GM19023 (cell line): ENCODE results near the gene PDHX.

Experiments used
- ATAC-seq: cut with Tn5 transposase; IDR thresholded peaks from one replicate; pipeline ENCODE4 v1.9.1; 2021; ENCODE audit warnings: mild to moderate bottlenecking, moderate library complexity; ENCODE audit not compliant: unreplicated experiment

PDHX gene

DNA sequence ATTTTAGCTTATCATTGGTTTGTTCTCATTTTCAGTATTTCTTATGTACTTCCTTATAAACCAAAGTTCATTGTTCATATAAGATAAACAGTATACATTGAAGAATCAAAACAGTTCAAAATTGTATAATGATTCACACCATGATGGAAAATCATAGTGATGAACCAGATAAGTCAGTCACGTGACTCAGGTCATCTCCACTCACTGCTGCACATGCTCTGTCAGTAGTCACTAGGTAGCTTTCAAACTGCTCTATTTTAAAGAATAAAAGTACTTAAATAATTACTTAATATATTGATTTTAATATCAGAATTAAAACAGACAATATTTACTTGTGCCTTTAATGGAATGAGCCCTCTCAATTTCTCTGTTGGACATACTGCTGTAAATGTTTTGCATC lies 37.5 kb downstream of the PDHX start:
- ATAC-seq = no peak

DNA sequence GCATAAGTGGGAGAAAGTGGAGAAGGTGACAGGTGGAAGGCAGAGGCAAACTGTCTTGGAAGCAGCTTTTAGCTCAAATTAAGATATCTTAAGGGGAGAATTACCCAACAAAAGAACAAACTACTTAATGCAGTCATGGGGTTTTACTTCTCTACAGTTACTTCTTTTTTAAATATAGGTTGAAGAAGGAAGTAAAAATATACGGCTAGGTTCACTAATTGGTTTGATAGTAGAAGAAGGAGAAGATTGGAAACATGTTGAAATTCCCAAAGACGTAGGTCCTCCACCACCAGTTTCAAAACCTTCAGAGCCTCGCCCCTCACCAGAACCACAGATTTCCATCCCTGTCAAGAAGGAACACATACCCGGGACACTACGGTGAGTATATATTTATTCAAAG lies 40.8 kb downstream of the PDHX start:
- ATAC-seq = no peak

DNA sequence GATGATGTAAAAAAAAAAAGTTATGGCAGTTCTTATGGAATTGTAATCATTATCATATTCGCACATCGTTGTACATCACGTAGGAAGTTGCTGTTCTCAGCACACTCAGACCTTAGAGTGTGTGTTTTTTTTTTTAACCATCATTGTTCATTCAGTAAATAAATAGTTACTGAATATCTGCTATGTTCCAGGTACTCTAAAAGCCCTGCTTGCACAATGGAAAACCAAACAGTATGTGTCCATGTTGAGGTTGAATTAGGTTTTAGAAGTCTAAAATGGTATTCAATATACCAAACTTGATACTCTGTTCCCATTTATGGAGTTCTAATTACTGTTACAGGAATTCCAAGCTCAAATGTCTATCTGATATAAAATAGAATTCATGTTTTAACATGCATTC lies 41.2 kb downstream of the PDHX start:
- ATAC-seq = no peak

DNA sequence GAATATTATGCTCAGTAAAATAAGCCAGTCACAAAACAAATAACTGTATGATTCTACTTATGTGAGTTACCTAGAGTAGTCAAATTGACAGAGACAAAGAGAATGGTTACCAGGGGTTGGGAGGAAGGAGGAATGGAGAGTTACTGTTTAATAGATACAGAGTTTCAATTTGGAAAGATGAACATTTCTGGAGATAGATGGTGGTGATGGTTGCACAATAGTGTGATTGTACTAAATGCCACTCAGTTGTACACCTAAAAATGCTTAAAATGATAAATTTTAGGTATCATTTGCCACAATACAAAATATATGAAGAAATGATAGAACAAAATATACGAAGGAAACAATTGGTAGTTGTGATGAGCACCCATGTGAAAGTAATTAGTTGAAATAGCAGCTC lies 43.4 kb downstream of the PDHX start:
- no peak for ATAC-seq

DNA sequence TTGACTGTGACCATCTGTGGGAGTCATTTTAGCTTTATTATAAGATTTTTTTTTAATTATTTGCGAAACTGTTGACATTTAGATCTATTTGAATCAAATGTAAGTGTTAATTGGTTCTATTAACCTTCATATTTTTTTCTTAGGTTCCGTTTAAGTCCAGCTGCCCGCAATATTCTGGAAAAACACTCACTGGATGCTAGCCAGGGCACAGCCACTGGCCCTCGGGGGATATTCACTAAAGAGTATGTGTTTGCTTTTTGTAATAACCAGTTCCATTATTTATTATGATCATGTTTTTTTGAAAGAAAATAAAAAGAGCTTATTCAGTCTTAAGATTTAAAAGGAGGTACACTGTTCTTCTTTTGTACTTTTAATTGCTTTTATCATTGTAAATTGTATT lies 43.9 kb downstream of the PDHX start:
- ATAC-seq = no peak

DNA sequence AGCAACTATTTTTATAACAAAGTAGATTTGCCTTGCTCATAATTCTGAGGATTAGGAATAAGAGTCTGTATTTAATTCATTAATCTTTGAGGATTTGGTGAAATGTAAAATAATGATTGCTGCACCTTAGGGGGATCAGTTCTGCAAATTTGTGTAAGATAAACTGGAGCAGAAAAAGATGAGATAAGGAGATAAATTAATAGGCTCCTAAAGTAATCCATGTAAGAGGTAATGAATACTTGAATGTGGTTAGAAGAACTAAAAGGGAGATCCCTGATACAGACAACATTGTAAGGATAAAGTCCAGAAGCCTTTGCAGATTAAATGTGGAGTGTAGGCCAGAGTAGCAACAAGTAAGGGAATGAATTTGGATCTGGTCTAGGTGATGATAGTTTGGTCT lies 45.6 kb downstream of the PDHX start:
- no peak for ATAC-seq

DNA sequence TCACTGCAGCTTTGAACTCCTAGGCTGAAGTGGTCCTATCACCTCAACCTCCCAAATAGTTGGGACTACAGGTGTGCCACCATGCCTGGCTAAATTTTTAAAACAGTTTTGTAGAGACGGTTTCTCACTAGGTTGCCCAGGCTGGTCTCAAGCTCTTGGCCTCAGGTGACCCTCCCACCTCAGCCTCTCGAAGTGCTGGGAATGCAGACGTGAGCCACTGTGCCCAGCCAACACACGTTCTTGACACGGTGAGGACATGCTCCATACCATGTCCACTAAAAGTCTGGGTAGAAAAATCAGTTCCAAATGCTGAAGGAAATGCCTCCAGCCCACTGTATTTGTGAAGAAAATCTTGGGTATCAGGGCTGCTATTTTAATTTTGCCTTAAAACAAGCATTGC lies 46.9 kb downstream of the PDHX start:
- no peak for ATAC-seq

DNA sequence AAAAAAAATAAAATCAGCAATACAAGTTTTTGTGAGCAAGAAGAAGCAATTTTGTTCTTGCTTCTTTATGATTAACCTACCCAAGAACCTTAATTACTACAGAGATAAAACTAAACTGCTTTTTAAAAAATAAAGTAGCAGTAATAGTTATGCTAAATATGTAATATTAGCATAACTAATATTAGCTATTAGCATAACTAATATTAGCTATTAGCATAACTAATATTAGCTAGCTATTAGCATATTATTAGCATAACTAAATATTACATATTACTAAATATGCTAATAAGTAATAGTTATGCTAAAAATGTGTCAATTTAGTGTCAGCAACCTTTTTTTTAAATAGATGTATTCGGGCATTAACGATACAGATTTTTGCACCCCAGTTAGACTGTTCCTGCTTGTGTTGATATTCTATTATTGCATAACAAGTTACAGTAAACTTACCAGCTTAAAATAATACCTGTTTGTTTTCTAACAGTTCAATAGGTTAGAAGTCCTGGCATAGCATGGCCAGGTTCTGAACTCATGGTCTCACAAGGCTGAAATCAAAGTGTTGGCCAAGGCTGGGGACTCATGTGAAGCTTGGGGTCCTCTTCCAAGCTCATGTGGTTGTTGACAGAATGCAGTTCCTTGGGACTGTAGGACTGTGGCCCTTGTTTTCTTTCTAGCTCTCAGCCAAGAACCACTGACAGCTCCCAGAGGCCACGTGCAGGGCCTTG lies 48.4 kb downstream of the PDHX start:
- no peak for ATAC-seq

DNA sequence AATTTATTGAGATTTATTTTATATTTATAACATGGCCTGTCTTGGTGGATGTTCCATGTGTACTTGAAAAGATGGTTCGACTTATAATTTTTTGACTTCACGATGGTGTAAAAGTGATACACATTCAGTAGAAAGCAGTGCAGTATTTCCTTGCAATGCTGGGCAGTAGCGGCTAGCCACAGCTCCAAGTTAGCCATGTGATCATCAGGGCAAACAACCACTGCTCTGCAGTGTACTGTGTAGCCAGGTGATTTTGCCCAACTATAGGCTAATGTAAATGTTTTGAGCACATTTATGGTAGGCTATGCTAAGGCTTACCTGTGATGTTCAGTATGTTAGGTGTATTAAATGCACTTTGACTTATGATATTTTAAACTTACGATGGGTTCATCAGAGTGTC lies 52.4 kb downstream of the PDHX start:
- ATAC-seq = no peak

DNA sequence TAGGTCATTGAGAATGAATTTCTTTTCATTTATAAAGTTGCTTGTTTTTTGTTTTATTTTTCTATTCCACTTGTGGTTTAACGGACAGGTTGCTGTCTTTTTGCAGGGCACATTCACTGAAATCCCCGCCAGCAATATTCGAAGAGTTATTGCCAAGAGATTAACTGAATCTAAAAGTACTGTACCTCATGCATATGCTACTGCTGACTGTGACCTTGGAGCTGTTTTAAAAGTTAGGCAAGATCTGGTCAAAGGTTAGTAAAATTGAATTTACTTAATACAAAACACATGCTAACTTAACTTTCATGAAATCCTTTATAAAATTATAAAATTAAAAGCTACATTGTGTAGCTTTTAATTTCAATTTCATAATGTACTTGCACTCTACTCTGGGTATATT lies 53.6 kb downstream of the PDHX start:
- no peak for ATAC-seq

DNA sequence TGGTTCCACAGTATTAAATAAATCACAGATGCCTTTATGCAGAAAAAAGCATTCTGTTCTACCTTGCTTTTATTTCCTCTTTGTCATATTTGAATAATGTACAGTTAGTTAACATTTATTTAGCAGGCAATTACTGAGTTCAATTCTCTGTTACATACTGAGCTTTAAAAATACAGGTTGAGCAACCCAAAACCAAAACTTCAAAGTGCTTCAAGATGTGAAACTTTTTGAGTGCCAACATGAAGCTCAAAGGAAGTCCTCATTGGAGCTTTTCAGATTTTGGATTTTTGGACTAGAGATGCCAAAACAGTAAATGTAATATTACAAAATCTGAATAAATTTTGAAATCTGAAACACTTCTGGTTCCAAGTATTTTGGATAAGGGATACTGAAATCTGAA lies 54.1 kb downstream of the PDHX start:
- no peak for ATAC-seq

DNA sequence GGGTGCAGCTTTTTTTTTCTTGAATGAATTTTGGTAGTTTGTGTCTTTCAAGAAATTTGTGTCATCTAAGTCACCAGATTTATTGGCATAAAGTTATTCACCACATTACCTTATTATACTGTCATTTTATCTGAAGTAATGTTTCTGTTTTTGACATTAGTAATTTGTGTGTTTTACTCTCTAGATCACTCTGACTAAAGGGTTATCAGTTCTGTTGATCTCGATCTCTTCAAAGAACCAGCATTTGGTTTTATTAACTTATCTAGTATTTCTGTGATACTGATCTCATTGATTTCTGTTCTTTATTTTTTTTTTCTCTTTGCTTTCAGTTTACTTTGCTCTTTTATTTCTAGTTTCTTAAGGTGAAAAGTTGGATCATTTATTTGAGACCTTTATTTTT lies 55.5 kb downstream of the PDHX start:
- ATAC-seq = no peak

DNA sequence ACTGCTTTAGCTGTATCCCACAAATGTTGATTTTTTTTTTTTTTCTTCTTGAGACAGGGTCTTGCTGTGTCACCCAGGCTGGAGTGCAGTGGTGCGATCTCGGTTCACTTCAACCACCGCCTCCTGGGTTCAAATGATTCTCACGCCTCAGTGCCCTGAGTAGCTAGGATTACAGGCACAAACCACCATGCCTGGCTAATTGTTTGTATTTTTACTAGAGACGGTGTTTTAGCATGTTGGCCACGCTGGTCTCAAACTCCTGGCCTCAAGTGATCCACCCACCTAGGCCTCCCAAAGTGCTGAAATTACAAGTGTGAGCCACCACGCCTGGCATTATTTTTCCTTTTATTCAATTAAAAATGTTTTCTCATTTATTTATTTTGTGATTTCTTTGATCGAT lies 55.9 kb downstream of the PDHX start:
- ATAC-seq = no peak

DNA sequence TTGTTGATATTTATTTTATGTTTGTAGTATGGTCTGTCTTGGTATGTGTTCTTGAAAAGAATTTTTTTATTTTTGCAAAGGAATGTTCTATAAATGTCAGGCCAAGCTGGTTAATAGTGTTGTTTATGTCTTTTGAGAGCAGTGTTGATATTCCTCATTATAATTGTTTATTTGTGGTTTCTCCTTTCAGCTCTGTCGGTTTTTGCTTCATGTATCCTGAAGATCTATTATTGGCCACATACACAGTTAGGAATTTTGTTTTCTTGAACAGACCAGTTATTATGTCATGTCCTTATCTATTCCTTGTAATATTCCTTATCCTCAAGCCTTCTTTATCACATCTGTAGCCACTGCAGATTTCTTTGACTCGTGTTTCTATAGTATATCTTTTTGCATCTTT lies 56.5 kb downstream of the PDHX start:
- no peak for ATAC-seq

DNA sequence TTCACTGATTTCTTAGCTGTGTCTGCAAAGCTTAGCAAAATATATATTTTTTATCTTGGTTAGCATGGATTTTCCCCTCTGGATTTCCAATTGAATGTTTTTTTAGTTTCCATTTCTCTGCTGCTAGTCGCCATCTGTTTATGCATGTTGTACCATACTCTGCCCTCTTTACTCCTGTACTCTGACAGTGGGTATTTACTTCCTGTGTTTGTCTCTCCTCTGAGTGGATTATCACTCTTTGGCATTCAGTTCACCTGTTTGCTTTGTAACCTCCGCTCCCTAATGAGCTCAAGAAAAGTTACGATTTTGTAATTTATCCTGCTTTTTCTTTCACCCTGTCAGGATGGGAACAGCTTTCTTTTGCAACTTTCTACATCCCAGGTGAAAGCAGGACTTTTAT lies 59.1 kb downstream of the PDHX start:
- no peak for ATAC-seq

DNA sequence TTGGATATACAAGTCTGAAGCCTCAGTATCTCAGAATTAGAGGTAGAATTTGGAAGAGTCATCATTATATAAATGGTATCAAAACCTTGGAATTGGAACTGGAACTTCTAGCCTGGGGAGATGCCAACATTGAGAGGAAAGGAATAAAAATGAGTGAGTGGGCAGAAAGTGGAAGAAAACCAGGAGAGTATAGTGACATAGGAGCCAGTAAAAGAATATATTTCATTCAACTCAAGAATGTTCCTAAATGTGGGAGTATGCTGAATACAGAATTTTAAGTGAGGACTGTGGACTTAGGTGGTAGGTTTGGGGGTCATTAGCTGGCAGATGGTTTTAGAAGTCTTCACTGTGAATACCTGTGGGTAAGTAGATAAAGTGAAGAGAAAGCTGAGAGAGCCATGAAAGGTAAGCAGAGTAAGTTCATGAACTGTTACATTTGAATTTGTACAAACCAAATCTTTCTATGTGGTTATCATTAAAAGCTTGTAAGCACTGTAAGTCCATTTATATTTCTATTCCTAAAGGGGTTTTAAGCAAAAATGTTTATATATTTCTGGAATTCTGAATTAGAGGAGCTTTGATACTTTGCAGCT lies 60.2 kb downstream of the PDHX start:
- no peak for ATAC-seq

DNA sequence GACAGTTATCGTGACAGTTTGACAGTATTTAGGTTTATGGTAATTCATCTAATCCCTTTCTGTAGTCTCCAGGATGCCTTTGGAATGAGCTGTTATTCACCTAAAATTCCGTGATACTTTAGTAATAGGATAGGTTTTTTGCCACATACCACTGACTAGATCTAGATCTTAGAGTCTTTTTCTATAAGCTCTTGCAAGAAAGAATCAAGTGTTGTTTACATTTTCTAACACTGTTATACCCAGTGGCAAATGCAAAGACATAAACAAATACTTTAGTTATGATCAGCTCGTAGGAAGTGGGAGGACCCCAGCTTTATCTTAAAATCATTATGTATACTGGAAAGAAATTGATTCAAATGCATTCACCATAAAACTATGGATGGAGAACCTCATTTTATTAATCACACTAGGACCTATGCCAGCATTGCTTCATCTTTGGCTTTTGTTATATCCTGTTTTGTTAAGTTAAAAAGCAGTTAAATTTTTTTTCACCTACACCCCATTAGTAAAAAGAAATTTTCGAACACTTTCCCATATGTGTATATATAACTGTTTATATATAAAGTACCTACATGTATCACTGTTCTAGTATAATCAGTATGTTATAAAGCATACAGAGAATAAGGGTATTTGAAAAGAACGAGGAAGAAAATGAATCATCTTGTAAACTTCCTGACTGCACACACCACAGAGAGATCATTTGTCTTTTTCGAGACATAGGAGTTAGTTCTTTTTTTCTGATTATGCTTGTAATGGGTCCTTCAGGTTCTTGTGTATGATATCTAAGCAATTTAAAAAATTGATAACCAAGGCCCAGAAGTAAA lies 60.9 kb downstream of the PDHX start:
- no peak for ATAC-seq

DNA sequence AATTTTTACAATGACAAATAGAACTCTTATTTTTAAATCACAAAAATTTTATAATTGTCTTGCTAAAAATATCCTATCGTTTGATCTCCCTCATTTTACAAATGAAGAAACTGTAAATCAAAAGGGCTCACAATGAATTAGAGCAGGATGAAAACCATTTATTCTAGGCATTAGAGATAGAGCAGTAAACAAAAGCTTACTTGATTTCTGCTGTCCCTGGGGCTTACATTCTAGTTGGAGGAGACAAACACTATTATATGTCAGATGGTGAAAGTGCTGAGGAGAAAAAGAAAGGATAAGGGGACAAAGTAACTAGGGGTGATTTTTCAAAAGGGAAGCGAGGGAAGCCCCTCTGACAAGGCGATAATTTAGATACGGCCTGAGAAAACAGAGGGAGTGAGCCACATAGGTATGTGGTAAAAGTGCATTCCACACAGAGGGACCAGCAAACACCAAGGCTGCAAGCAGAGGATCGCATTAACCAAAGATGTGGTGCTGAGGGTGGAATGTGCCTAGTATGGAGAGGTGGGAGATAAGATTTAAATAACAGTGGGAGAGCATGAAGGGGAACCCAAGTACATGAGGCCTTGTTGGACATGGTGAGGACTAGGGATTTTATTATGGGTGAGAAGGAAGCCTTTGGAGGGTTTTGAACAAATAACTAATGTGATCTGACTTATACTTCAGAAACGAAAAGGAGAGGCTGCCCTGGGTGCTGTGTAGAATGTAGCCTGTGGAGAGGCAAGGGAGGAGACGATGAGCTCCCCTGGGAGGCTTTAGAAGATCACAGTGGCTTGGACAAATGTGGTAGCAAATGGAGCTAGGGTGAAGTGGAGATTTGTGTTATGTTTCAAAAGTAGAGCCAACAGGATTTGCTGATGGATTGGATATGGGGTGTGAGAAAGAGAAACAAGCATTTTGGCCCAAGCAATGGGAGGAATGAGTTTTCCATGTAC lies 62.1 kb downstream of the PDHX start:
- ATAC-seq = no peak

DNA sequence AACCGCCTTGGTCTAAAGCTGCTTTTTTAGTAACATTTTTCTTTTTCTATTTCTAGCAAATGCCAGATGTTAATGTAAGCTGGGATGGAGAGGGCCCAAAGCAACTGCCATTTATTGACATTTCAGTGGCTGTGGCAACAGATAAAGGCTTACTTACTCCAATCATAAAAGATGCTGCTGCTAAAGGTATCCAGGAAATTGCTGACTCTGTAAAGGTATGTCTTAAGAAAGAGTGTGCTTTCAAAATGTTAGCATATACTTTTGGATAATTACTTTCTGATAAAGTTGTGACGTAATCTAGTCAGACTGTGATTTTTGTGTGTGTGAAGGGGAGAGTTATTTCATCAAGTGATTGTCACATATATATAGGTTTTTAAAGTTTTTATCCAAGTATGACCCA lies 68.1 kb downstream of the PDHX start:
- no peak for ATAC-seq

DNA sequence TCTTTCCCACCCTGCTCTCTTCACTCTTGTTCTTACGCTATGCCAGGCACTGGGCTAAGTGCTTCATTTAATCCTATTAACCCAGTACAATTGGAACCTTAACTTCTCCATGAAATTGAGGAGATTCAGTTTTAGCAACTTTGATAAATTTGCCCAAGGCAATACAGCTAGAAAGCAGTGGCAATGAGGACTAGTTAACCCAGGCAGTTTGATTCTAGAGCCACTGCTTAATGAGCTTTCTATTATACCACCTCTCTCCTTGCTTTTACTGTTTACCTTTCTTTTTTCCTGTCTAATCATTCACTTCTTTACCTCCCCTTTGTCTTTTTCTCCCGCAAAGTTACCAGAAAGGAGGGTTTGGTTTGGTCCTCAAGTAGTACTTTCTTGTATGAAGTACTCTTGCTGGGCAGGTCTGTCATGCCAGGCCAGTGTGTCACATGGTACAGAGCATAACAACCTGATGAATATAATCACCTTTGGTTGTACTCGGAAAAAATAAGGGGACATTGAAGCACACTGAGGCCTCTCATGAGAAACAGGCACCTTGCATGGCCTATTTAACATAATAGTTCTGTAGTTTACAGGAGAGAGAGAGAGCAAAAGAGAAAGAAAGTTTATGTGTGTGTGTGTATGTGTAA lies 70.6 kb downstream of the PDHX start:
- no peak for ATAC-seq

DNA sequence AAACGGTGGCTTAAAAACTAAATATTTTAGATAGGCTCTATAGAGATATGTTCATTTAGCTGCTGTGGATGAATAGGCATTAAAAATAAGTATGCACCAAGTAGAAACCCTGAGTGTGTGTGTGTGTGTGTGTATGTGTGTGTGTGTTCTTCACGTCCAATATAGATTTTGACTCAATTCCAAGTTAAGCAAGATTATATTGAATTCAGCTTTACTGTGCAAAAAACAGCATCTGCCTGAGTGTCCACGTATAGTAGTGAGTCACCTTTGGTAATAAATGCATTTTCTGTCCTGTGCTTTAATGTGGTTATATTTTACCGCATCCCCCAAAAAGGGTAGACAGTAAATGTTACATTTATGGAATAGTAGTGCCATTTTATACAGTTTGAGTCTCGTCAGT lies 71.2 kb downstream of the PDHX start:
- ATAC-seq = no peak
